Gastroesophageal sphincter (tissue), 4 donors: ENCODE data around the gene CCDC27. TPM values are rescaled to one million over a fixed set of nuclear protein-coding genes. Genes with fewer than 3 reads are reported as not detected.

ENCODE experiments used
- ATAC-seq: fragments of 150-250 bp; one replicate; pipeline ENCODE4 v1.9.1; 2016; ENCODE audit warnings: mild to moderate bottlenecking, moderate library complexity
- H3K27ac ChIP-seq, 4 donors: fragments of 200-600 bp; sonication (generic) in 3 of 4; 1 replicate in 3 of 4; 2 replicates in 1 of 4; pipeline ENCODE4 v1.5.1; 2016 to 2019
- H3K27me3 ChIP-seq: fragments of 200-600 bp; sonication (generic); one replicate; pipeline ENCODE4 v1.5.1; 2019
- H3K36me3 ChIP-seq, 2 donors: fragments of 200-600 bp; sonication (generic); one replicate each; pipeline ENCODE4 v1.5.1; 2019; ENCODE audit warnings: control low read depth in 1 of 2
- H3K4me1 ChIP-seq, 3 donors: fragments of 200-600 bp; sonication (generic); 1 replicate in 2 of 3; 2 replicates in 1 of 3; pipeline ENCODE4 v1.5.1; 2016 to 2019; ENCODE audit warnings: control low read depth in 2 of 3
- H3K4me3 ChIP-seq, 2 donors: fragments of 200-600 bp; sonication (generic); one replicate each; pipeline ENCODE4 v1.5.1; 2019; ENCODE audit warnings: mild to moderate bottlenecking in 1 of 2, moderate library complexity in 1 of 2
- H3K9me3 ChIP-seq, 3 donors: fragments of 200-600 bp; sonication (generic); one replicate each; pipeline ENCODE4 v1.5.1; 2017 to 2019; ENCODE audit warnings: control low read depth in 2 of 3
- EP300 ChIP-seq: sonication (generic); formaldehyde crosslinking; IDR thresholded peaks from one replicate; pipeline ENCODE4 v1.6.1; 2017; ENCODE audit warnings: antibody characterized with exemption, mild to moderate bottlenecking
- POLR2A ChIP-seq, 2 donors: fragments of 450-650 bp; IDR thresholded peaks; one replicate each; pipeline ENCODE4 v1.6.1; 2017; ENCODE audit warnings: antibody characterized with exemption in 2 of 2, mild to moderate bottlenecking in 2 of 2, moderate library complexity in 1 of 2
- POLR2AphosphoS5 ChIP-seq: sonication (generic); formaldehyde crosslinking; IDR thresholded peaks from one replicate; pipeline ENCODE4 v1.6.1; 2017; ENCODE audit warnings: antibody characterized with exemption
- WGBS, 2 donors: methylation state at CpG; one replicate each; pipeline ENCODE4 v1.1.5; 2018; ENCODE audit warnings: low coverage in 1 of 2; 5-methylcytosine and 5-hydroxymethylcytosine counted together
- total RNA-seq, 4 donors: library from RNA; depleted of rRNA; stranded (reverse); fragments of >200 nt; gene quantifications; one replicate each; pipeline ENCODE4 v1.1.0, GENCODE V29; 2016
- TF ChIP-seq, protein P1 (sequence below), 4 experiments: fragments of 200-600 bp in 2 of 4; fragments of 450-650 bp in 2 of 4; sonication (generic) in 1 of 4; IDR thresholded peaks; one replicate each; pipeline ENCODE4 v1.5.1; 2017 to 2019; ENCODE audit warnings: antibody characterized with exemption in 4 of 4, mild to moderate bottlenecking in 2 of 4, moderate library complexity in 2 of 4

CCDC27 gene
- total RNA-seq, 4 donors from 2014 or later, result not detected

DNA sequence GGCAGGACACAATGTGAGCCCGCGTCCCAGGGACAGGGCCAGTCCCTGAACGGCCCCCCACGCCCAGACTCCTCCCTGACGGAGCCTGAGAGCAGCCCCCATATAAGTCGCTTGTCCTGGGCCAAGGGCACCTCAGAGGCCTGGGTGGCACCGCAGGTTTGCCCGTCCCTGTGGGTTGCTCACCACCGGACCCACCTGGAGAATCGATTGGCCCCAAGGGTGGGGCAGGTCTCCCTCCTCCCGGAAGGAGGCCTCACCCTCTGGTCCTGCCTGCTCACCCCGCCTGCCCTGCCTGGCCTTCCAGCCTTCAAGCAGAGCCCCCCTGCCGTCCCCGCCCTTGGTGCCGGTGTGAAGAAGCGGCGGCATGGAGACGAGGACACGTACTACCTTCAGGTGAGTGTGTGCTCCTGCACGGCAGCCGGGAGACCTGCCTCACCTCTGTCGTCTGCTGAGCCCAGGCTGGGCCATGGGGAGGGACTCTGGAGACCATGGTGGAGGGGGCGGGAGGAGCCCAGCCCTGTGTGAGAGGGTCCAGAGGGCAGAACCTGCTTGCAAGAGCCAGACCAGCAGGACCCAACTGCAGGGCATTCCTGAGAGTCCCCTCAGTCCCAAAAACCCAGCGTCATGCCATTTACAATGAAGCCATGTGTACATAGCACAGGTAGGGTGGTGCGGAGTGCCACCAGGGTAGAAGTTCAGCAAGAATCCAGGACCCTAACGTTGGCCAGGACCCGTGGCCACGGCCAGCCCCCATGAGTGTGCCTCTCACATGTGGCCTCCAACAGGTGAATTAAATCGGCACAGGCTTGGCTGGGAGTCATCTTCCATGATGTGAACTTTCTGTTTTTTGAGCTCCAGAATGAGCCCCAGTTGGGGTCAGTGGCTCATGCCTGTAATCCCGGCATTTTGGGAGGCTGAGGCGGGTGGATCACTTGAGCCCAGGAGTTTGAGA, 24.1 kb upstream of the CCDC27 start:
- Histone ChIP-seq H3K27ac (no peak overlapping the region), H3K4me1 (peaks cover 0 to 15% (median 0%) of the 10 kb centered on the region in 3 donors), H3K4me3 (no peak overlapping the region), H3K36me3 (no peaks in the 10 kb centered on the region), H3K9me3 (no peaks in the 10 kb centered on the region), H3K27me3 (peaks cover 92% of the 10 kb centered on the region)
- no peak for ATAC-seq
- 83% methylated on average over 2 of the region's 31 CpGs; no CpG with 5 or more reads in 1 of the 2 donors for WGBS, 2 donors
- TF ChIP-seq POLR2AphosphoS5 (no peak), EP300 (no peak), POLR2A (IDR thresholded peaks at IDR 0.05) (no peak)
- TF ChIP-seq, protein P1, sequence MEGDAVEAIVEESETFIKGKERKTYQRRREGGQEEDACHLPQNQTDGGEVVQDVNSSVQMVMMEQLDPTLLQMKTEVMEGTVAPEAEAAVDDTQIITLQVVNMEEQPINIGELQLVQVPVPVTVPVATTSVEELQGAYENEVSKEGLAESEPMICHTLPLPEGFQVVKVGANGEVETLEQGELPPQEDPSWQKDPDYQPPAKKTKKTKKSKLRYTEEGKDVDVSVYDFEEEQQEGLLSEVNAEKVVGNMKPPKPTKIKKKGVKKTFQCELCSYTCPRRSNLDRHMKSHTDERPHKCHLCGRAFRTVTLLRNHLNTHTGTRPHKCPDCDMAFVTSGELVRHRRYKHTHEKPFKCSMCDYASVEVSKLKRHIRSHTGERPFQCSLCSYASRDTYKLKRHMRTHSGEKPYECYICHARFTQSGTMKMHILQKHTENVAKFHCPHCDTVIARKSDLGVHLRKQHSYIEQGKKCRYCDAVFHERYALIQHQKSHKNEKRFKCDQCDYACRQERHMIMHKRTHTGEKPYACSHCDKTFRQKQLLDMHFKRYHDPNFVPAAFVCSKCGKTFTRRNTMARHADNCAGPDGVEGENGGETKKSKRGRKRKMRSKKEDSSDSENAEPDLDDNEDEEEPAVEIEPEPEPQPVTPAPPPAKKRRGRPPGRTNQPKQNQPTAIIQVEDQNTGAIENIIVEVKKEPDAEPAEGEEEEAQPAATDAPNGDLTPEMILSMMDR (IDR thresholded peaks at IDR 0.05), result no peak

DNA sequence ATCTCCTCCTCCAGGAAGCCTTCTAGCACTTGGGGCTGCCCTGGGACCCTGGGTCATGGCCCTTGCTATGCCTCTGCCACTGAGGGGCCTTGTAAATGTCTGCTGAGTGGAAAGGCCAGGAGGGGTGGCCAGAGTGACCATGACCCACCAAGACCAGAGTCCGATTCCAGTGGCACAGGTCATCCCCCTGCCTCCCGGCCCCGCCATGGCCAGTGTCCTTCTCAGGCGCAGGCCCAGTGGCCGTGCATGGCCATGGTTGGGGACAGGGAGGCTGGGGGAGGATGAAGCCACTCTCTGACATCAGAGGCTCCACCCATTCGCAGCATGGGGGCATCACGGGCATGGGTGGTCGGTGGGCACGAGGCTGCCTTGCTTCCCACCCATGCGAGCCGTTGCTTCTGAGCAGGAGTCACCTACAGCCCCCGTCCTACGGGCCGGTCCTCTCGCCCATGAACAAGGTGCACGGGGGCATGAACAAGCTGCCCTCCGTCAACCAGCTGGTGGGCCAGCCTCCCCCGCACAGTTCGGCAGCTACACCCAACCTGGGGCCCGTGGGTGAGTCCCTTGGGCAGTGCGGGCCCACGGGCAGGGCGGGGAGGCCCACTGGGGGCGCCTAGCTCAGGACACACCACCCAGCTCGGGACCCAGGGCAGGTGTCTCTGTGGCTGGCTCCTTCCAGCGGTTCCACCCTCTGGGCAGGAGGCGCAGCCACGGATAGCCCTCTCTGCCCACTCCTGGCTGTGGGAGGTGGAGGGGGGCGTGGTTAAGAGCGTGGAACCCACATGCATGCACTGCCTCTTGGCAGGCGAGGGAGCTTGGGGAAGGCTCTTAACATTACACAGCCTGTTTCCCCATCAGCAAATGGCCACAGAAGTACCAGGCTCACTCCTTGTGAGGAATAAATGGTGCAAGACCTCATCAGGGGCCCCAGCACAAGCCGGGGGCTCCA, 22.4 kb upstream of the CCDC27 start:
- Histone ChIP-seq H3K4me1 (peaks cover 0 to 15% (median 0%) of the 10 kb centered on the region in 3 donors), H3K4me3 (no peak overlapping the region), H3K27ac (no peak overlapping the region), H3K27me3 (peaks cover 84% of the 10 kb centered on the region), H3K36me3 (peaks cover 0 to 8% of the 10 kb centered on the region in 2 donors), H3K9me3 (no peaks in the 10 kb centered on the region)
- 50 to 80% methylated on average over 1 of the region's 32 CpGs for WGBS, 2 donors
- TF ChIP-seq EP300, result no peak
- TF ChIP-seq, protein P1 (IDR thresholded peaks at IDR 0.05), result no peak
- no peak for TF ChIP-seq POLR2AphosphoS5
- TF ChIP-seq POLR2A (IDR thresholded peaks at IDR 0.05), result no peak
- no peak for ATAC-seq

- 60% methylated on average over 2 of the region's 25 CpGs; no CpG with 5 or more reads in 1 of the 2 donors for WGBS, 2 donors
Measured at GRCh38 chr1:3730543-3731247, 21.6 kb upstream of the CCDC27 start.

More at GRCh38 chr1:3730543-3731247, 21.6 kb upstream of the CCDC27 start:
- H3K4me1 ChIP-seq, result peaks cover 0 to 15% (median 0%) of the 10 kb centered on the region in 3 donors
- H3K36me3 ChIP-seq, result peaks cover 0 to 16% of the 10 kb centered on the region in 2 donors
- H3K27me3 ChIP-seq, result peaks cover 76% of the 10 kb centered on the region
- H3K27ac ChIP-seq, result no peak overlapping the region
- H3K4me3 ChIP-seq, result no peak overlapping the region
- no peak for ATAC-seq
- H3K9me3 ChIP-seq, result no peaks in the 10 kb centered on the region
- TF ChIP-seq EP300, result no peak
- no peak for TF ChIP-seq POLR2A (IDR thresholded peaks at IDR 0.05)
- no peak for TF ChIP-seq POLR2AphosphoS5
- TF ChIP-seq, protein P1 (IDR thresholded peaks at IDR 0.05), result no peak
